Activated T-cell treated with anti-CD3 and anti-CD28 coated beads for 1 hour (primary cell): Measurements from ENCODE around the gene OPRD1.
"Not testable (repeated sequence)": the region's sequence is repeated elsewhere in the genome, so short reads cannot be mapped to it uniquely, and the experiment has no call there.

ENCODE experiments used
- DNase-seq: peaks from one replicate; pipeline ENCODE4 v3.0.0-alpha.2; 2020; ENCODE audit warnings: low read depth

OPRD1 gene

DNA sequence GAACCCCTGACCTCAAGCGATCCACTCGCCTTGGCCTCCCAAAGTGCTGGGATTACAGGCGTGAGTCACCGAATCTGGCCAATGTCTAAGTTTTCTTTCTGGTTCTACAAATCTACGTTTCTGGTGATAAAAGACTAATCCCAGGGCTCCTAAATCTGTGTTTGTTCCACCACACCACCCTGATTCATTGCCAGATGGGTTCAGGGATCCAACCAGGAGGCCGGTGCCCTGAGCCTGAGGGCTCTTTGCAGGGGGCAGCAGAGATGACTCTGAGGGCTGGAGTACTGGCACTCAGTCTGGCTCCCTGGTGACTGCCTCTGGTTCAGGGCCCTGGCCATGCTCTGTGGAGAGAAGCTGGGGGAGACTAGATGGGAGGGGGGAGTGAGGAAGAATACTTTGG is 10.5 kb upstream of the OPRD1 start:
- no peak for DNase-seq

GRCh38 chr1:28803051-28803450 is 8.9 kb upstream of the OPRD1 start:
- DNase-seq = no peak

DNA sequence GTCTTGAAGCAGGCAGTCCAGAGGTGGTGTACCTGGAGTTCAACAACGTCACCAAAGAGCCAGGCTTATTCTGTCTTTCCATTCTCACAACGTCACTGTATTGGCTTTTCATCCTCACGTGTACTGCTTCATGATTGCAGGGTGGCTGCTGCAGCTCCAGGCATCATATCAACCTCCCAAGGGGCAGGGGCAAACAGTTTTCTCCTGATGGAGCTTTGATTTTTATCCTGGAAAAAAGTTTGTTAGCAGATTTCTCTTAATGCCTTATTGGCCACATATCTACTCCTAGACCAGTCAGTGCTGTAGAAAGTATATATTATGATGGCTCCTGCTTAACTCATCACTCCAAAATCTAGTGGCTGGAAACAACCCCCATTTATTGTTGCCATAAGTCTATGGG is 8.3 kb upstream of the OPRD1 start:
- no peak for DNase-seq

- no peak for DNase-seq
These were observed 7.9 kb upstream of the OPRD1 start for GRCh38 chr1:28804071-28804470.

- no peak for DNase-seq
These were observed 4.9 kb upstream of the OPRD1 start for GRCh38 chr1:28807046-28807445.

DNA sequence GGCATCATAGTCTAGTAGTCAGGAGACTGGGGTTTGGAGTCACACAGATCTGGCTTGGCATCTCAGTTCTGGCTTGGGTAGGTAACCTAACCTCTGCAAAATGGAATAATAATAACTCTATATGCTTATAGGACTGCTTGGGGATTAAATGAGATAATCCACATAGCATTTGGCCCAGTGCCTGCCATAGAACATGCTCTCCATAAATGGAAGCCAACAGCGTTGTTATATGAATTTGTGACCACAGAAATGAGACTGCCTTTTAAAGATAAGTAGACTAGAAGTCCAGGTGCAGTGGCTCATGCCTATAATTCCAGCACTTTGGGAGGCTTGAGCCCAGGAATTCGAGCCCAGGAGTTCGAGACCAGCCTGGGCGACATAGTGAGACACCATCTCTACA is 4.0 kb upstream of the OPRD1 start:
- no peak for DNase-seq

GRCh38 chr1:28811369-28811765 is 603 bp upstream of the OPRD1 start:
- DNase-seq = no peak

- no peak for DNase-seq
These were observed 899 bp downstream of the OPRD1 start for GRCh38 chr1:28812669-28813468.

DNA sequence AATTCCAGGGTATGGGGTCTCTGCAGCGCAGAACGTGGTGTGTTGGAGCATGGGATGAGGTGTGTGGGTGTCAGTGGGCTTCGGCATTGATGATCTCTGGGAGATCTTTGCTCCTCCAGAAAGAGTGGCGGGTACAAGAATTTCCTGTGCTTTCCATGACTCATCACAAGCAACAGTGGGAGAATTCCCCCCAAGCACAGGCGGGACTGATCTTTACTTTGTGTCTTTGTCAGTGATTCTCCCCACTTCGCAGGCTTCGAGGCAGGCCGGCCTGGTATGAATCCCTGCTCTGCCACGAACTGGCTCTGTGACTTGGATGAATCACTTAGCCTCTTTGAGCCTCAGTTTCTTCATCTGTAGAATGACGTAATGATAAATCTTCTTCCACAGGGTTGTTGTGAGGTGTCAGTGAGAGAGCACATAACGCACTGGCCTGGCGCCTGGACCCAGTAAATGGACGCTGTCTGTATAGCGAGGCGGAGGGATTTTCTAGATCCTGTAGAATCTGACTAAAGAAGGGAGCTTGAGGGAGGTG is 2.0 kb downstream of the OPRD1 start:
- no peak for DNase-seq

GRCh38 chr1:28815533-28816185 is 3.7 kb downstream of the OPRD1 start:
- DNase-seq = no peak

- no peak for DNase-seq
These were observed 5.2 kb downstream of the OPRD1 start for GRCh38 chr1:28817133-28817532.

DNA sequence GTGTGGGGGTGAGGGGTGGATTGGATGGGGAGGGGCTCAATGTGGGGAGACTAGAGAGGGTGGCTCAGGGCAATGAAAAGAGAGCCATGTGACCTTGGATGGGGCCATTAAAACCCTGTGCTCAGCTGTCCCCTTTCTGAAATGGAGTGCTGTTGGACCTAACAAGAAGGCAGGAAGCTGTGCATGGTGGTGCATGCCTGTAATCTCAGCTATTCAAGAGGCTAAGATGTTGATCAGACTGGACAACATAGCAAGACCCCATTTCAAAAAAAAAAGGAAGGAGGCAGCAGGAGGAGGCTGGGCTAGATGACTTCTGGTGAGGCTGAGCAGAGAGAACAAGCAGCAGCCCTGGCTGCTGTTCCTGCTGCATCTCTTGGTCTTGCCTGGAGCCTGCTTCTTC is 7.0 kb downstream of the OPRD1 start:
- DNase-seq = no peak

- DNase-seq = no peak
These were observed 10.8 kb downstream of the OPRD1 start for GRCh38 chr1:28822799-28823198.

DNA sequence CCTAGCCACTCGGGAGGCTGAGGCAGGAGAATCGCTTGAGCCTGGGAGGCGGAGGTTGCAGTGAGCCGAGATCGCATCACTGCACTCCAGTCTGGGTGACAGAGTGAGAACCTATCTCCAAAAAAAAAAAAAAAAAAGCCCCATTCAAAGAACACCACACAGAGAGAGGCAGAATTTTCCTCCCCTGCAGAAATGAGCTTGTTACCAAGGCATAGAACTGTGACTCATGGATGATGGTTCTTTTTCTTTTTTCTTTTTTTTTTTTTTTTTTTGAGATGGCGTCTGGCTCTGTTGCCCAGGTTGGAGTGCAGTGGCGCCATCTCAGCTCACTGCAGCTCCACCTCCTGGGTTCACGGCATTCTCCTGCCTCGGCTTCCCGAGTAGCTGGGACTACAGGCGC is 12.1 kb downstream of the OPRD1 start:
- DNase-seq = not testable (repeated sequence)

- DNase-seq = not testable (repeated sequence)
These were observed 16.4 kb downstream of the OPRD1 start for GRCh38 chr1:28828227-28828858.

- no peak for DNase-seq
These were observed 18.8 kb downstream of the OPRD1 start for GRCh38 chr1:28830814-28831213.

- DNase-seq = no peak
These were observed 21.0 kb downstream of the OPRD1 start for GRCh38 chr1:28832966-28833365.

GRCh38 chr1:28833381-28833780 is 21.4 kb downstream of the OPRD1 start:
- DNase-seq = no peak

- no peak for DNase-seq
These were observed 23.3 kb downstream of the OPRD1 start for GRCh38 chr1:28835237-28835650.

DNA sequence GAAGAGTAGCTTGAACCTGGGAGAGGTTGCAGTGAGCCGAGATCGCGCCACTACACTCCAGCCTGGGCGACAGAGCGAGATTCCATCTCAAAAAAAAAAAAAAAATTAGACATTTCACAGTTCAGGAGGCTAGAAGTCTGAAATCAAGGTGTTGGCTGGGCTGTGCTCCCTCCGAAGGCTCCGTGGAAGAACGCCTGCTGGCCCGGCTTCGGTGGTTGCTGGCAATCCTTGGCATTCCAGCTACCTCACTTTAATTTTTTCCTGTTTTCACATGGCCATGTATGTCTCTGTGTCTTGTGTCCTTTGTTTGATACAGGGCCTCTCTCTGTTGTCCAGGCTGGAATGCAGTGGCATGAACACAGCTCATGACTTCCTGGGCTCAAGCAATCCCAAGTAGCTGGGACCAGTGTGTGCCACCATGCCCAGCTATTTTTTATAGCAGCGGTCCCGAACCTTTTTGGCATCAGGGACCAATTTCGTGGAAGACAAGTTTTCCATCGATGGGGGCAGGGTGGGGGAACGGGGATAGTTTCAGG is 24.5 kb downstream of the OPRD1 start:
- no peak for DNase-seq

DNA sequence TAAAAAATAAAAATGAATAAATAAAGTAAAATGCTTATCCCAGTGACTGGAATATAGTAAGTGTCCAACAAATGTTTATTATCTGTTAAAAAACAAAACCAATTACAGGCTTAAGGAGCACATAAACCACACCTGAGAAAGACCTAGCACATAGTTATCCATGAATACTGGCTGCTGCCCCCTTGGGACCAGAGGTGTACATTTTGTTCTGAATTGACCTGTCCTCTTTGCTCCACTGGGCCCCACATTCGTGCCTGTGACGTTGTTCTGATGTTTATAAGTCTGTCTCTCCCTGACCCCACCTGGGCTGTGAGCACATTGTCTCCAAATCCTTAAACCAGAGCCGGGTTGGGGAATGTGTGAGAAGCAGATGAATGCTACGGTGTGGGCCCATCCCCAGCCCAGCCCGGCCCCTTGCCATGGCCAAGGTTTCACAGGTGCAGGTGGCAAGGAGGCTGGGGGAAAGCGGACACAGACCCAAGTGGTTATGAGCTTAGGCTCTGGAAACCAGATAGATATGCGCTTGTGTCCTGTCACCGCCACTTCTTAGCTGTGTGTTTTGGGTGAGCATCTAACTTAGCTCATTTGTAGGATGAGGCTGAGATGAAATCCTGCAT is 29.1 kb downstream of the OPRD1 start:
- DNase-seq = no peak
